ENCODE results near the gene CRYBB1. TPM values are rescaled to one million over a fixed set of nuclear protein-coding genes. Genes with fewer than 3 reads are reported as not detected.

Gene CRYBB1
- total and polyA plus RNA-seq, 2 experiments from 2014 or later = 1.6 to 3.7 TPM

DNA sequence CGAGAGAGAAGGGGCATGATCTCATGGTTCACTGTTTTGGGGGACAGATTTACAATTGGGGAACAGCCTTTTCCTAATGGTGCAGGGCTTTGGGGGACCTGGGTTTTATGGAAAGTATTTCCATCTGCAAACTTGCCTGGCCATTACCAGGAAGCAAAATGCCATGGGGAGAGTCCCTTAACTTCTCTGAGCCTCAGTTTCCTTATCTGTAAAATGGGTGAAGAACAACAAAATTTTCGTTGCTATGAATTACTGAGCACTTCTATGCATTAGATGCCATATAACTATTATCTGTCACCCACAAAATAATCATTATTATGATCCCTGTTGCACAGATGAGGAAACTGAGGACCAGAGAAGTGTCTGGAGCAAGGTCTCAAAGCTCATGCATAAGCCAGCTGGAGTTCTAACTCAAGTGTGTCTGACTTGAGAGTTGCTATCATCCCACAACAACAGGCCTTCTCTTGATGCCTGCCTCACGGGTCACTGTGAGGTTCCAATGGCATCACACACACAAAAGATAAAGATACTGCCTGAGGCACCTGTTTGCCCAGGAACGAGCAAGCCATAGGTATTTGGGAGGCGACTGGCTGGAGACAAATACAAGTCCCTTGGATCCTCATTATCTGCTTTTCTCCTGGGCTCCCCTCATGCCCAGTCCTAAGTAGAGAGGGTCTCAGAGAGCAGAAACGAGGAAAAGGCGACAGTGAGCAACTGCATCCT, 43.7 kb downstream of the CRYBB1 start:
- Mint-ChIP-seq H3K27ac (peak overlapping the region; percentile 75), H3K27me3 (ENCODE audit: insufficient read depth, low read depth, poor library complexity) (peaks cover 8% of the 10 kb centered on the region), H3K9me3 (no peaks in the 10 kb centered on the region; the same call in 2 of the 3 replicates), H3K4me1 (peaks cover 70% of the 10 kb centered on the region), H3K4me3 (no peak overlapping the region; the same call in 2 of the 3 replicates), H3K36me3 (ENCODE audit: low read depth) (peaks cover 52% of the 10 kb centered on the region)
- H3F3A ChIP-seq (replicated peaks; ENCODE audit: low read depth) = peaks cover 22% of the 10 kb centered on the region
- H3K36me3 ChIP-seq (ENCODE audit: insufficient read depth) = no peaks in the 10 kb centered on the region
- H3K9me2 ChIP-seq (ENCODE audit: insufficient read depth) = no peaks in the 10 kb centered on the region
- H3K4me1 ChIP-seq (ENCODE audit: insufficient read depth) = peaks cover 60% of the 10 kb centered on the region
- H2AFZ ChIP-seq = no peak overlapping the region
- H3K79me2 ChIP-seq (replicated peaks; ENCODE audit: insufficient read depth) = peaks cover 98% of the 10 kb centered on the region
- H4K20me1 ChIP-seq (replicated peaks; ENCODE audit: insufficient read depth) = peaks cover 6% of the 10 kb centered on the region; the same call in 1 of the 2 replicates
- TF ChIP-seq, protein P1, sequence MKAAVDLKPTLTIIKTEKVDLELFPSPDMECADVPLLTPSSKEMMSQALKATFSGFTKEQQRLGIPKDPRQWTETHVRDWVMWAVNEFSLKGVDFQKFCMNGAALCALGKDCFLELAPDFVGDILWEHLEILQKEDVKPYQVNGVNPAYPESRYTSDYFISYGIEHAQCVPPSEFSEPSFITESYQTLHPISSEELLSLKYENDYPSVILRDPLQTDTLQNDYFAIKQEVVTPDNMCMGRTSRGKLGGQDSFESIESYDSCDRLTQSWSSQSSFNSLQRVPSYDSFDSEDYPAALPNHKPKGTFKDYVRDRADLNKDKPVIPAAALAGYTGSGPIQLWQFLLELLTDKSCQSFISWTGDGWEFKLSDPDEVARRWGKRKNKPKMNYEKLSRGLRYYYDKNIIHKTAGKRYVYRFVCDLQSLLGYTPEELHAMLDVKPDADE (IDR thresholded peaks at IDR 0.05) = no peak
- TF ChIP-seq CREB1 (CRISPR knock-in tag; IDR thresholded peaks at IDR 0.05; ENCODE audit: low read depth) (no peak), ZNF331 (CRISPR knock-in tag; IDR thresholded peaks at IDR 0.05; ENCODE audit: low read depth) (no peak), POLR2AphosphoS5 (IDR thresholded peaks at IDR 0.05; ENCODE audit: low read depth) (no peak), NANOG (IDR thresholded peaks at IDR 0.05; ENCODE audit: borderline replicate concordance) (no peak), EZH2 (IDR thresholded peaks at IDR 0.05; ENCODE audit: low read depth, unreplicated experiment) (no peak), JUNB (IDR thresholded peaks at IDR 0.05; ENCODE audit: unreplicated experiment) (no peak), EZH2phosphoT487 (IDR thresholded peaks at IDR 0.05; ENCODE audit: unreplicated experiment) (no peak), ZNF114 (CRISPR knock-in tag; IDR thresholded peaks at IDR 0.05) (no peak), CTCF (conservative IDR thresholded peaks at IDR 0.05; ENCODE audit: low read depth in 2 of 2) (no peak)
- TF ChIP-seq, protein P2, sequence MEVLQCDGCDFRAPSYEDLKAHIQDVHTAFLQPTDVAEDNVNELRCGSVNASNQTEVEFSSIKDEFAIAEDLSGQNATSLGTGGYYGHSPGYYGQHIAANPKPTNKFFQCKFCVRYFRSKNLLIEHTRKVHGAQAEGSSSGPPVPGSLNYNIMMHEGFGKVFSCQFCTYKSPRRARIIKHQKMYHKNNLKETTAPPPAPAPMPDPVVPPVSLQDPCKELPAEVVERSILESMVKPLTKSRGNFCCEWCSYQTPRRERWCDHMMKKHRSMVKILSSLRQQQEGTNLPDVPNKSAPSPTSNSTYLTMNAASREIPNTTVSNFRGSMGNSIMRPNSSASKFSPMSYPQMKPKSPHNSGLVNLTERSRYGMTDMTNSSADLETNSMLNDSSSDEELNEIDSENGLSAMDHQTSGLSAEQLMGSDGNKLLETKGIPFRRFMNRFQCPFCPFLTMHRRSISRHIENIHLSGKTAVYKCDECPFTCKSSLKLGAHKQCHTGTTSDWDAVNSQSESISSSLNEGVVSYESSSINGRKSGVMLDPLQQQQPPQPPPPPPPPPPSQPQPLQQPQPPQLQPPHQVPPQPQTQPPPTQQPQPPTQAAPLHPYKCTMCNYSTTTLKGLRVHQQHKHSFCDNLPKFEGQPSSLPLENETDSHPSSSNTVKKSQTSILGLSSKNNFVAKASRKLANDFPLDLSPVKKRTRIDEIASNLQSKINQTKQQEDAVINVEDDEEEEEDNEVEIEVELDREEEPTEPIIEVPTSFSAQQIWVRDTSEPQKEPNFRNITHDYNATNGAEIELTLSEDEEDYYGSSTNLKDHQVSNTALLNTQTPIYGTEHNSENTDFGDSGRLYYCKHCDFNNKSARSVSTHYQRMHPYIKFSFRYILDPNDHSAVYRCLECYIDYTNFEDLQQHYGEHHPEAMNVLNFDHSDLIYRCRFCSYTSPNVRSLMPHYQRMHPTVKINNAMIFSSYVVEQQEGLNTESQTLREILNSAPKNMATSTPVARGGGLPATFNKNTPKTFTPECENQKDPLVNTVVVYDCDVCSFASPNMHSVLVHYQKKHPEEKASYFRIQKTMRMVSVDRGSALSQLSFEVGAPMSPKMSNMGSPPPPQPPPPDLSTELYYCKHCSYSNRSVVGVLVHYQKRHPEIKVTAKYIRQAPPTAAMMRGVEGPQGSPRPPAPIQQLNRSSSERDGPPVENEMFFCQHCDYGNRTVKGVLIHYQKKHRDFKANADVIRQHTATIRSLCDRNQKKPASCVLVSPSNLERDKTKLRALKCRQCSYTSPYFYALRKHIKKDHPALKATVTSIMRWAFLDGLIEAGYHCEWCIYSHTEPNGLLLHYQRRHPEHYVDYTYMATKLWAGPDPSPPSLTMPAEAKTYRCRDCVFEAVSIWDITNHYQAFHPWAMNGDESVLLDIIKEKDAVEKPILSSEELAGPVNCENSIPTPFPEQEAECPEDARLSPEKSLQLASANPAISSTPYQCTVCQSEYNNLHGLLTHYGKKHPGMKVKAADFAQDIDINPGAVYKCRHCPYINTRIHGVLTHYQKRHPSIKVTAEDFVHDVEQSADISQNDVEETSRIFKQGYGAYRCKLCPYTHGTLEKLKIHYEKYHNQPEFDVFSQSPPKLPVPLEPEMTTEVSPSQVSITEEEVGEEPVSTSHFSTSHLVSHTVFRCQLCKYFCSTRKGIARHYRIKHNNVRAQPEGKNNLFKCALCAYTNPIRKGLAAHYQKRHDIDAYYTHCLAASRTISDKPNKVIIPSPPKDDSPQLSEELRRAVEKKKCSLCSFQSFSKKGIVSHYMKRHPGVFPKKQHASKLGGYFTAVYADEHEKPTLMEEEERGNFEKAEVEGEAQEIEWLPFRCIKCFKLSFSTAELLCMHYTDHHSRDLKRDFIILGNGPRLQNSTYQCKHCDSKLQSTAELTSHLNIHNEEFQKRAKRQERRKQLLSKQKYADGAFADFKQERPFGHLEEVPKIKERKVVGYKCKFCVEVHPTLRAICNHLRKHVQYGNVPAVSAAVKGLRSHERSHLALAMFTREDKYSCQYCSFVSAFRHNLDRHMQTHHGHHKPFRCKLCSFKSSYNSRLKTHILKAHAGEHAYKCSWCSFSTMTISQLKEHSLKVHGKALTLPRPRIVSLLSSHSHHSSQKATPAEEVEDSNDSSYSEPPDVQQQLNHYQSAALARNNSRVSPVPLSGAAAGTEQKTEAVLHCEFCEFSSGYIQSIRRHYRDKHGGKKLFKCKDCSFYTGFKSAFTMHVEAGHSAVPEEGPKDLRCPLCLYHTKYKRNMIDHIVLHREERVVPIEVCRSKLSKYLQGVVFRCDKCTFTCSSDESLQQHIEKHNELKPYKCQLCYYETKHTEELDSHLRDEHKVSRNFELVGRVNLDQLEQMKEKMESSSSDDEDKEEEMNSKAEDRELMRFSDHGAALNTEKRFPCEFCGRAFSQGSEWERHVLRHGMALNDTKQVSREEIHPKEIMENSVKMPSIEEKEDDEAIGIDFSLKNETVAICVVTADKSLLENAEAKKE (CRISPR knock-in tag; IDR thresholded peaks at IDR 0.05) = no peak
- TF ChIP-seq, protein P3, sequence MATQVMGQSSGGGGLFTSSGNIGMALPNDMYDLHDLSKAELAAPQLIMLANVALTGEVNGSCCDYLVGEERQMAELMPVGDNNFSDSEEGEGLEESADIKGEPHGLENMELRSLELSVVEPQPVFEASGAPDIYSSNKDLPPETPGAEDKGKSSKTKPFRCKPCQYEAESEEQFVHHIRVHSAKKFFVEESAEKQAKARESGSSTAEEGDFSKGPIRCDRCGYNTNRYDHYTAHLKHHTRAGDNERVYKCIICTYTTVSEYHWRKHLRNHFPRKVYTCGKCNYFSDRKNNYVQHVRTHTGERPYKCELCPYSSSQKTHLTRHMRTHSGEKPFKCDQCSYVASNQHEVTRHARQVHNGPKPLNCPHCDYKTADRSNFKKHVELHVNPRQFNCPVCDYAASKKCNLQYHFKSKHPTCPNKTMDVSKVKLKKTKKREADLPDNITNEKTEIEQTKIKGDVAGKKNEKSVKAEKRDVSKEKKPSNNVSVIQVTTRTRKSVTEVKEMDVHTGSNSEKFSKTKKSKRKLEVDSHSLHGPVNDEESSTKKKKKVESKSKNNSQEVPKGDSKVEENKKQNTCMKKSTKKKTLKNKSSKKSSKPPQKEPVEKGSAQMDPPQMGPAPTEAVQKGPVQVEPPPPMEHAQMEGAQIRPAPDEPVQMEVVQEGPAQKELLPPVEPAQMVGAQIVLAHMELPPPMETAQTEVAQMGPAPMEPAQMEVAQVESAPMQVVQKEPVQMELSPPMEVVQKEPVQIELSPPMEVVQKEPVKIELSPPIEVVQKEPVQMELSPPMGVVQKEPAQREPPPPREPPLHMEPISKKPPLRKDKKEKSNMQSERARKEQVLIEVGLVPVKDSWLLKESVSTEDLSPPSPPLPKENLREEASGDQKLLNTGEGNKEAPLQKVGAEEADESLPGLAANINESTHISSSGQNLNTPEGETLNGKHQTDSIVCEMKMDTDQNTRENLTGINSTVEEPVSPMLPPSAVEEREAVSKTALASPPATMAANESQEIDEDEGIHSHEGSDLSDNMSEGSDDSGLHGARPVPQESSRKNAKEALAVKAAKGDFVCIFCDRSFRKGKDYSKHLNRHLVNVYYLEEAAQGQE (IDR thresholded peaks at IDR 0.05; ENCODE audit: unreplicated experiment) = no peak
- no peak for ATAC-seq
- H3K27me3 ChIP-seq (ENCODE audit: insufficient read depth) = no peaks in the 10 kb centered on the region
- H3K27ac ChIP-seq (ENCODE audit: low read depth) = peak overlapping the region; percentile 46
- H3K4me3 ChIP-seq = no peak overlapping the region
- DNase-seq (ENCODE audit: low spot score) = no peak
- H3K4me2 ChIP-seq = peak overlapping the region; percentile 49
